D721Med (cell line): Measurements from ENCODE around the gene NSMF.

ENCODE experiments used
- DNase-seq: peaks from one replicate; pipeline ENCODE4 v3.0.0; 2011; ENCODE audit warnings: low spot score; ENCODE audit not compliant: insufficient read length
- FAIRE-seq: peaks from 2 replicates; lab custom pipeline; 2011; peaks lifted over from hg19 to GRCh38; lab: Jason Lieb, UNC
- TF ChIP-seq, protein P1 (sequence below): IDR thresholded peaks from 2 replicates; pipeline ENCODE4 v1.5.1; 2012; ENCODE audit warnings: mild to moderate bottlenecking, control low read depth; ENCODE audit not compliant: insufficient read depth; ENCODE audit errors: missing control alignments

The NSMF gene

DNA sequence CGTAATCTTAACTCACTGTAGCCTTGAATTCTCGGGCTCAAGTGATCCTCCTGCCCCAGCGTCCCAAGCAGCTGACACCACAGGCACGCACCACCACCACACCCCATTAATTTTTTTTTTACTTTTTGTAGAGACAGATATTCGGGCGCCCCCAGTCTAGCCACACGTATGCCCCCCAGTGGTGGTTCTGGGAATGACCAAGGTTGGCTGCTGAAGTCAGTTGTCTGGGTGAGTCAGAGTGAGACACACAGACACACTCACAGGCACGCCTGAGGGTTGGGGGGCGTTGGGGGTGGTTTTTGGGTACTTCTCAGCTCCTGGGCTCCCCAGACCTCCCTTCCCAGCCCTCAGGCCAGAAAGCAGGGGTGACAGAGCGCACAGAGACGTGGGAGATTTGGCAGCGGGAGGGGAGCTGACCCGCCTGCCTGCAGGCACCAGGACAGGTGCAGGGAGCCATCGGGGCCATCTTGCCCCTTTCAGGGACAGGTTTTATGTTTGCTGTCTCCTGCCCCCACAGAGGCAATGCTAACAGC is 13.8 kb downstream of the NSMF start:
- TF ChIP-seq, protein P1, sequence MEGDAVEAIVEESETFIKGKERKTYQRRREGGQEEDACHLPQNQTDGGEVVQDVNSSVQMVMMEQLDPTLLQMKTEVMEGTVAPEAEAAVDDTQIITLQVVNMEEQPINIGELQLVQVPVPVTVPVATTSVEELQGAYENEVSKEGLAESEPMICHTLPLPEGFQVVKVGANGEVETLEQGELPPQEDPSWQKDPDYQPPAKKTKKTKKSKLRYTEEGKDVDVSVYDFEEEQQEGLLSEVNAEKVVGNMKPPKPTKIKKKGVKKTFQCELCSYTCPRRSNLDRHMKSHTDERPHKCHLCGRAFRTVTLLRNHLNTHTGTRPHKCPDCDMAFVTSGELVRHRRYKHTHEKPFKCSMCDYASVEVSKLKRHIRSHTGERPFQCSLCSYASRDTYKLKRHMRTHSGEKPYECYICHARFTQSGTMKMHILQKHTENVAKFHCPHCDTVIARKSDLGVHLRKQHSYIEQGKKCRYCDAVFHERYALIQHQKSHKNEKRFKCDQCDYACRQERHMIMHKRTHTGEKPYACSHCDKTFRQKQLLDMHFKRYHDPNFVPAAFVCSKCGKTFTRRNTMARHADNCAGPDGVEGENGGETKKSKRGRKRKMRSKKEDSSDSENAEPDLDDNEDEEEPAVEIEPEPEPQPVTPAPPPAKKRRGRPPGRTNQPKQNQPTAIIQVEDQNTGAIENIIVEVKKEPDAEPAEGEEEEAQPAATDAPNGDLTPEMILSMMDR, result peak; percentile 72
- DNase-seq (peak; percentile 68), FAIRE-seq (no peak)

DNA sequence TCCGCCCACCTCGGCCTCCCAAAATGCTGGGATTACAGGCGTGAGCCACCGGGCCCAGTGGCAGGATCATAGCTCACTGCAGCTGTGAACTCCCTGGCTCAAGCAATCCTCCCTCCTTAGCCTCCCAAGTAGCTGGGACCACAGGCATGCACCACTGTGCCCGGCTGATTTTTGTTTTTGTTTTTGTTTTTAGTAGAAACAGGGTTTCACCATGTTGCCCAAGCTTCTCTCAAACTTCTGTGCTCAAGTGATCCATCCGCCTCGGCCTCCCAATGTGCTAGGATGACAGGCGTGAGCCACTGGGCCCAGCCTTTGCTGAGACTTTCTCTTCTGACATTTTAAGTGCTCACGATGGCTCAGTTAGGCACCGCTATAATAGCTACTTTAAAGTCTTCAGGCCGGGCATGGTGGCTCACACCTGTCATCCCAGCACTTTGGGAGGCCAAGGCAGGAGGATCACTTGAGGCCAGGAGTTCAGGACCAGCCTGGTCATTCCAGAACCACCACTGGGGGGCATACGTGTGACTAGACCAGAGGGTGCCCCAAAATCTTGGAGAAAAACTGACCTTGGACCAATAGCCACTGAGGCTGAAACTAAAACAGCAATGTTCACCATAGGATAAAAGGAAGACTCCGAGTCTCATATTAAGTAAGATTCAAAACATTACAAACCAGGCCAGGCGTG is 14.9 kb downstream of the NSMF start:
- TF ChIP-seq, protein P1, result no peak
- DNase-seq (no peak), FAIRE-seq (no peak)

DNA sequence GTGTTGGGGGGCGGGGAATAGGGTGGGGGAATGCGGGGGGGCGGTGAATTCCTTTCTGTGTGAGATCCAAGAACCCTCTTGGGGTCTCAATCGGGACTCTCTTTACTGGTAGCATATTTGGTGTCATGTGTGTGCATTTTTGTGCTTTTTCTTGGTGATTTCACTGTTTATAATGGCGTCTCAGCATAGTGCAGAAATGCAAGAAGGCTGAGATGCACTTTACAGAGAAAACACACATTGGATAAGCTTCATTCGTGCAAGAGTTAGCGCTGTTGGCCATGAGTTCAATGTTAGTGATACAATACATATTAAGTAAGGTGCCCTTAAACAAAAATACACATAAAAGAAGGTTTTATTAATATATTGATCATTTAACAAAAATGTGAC is 17.2 kb downstream of the NSMF start:
- DNase-seq (no peak), FAIRE-seq (no peak)
- TF ChIP-seq, protein P1, result no peak

DNA sequence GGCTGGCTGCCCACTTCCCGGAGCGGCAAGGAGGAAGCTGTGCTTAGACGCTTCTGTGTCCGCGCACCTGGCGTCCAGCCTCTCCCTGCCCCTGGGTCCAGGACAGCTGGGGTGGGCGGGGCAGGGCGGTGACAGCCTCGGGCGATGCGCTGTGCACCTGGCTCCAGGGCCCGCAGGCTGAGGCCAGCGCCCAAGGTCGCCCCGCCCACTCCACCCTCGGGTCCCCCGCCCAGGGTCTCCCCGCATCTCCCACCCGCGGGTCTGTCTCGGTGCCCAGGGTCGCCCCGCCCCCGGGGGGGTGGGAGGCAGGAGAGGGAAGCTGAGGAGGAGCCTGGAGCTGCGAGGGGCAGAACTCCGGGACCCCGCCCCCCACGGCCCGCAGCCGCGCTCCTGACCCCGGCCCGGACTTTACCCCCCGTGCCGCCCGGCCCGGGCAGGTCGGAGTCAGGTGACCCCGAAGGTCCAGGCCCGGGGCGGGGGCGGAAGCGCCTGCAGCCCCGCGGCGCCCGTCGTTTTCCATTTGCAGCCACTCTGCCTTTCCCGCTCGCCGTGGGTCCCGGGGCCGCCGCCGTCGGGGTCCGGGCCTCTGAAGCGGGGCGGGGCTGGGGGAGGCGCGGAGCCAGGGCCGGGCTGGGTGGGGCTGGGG is 17.7 kb downstream of the NSMF start, which contains the start of gene ENTPD8:
Gene ENTPD8, minus strand, starts transcription at position 69 of the 646 bp plus-strand sequence. CDS start 3,072 bp downstream, outside the sequence.
- no peak for FAIRE-seq
- DNase-seq, result peak; percentile 81
- TF ChIP-seq, protein P1, result no peak

DNA sequence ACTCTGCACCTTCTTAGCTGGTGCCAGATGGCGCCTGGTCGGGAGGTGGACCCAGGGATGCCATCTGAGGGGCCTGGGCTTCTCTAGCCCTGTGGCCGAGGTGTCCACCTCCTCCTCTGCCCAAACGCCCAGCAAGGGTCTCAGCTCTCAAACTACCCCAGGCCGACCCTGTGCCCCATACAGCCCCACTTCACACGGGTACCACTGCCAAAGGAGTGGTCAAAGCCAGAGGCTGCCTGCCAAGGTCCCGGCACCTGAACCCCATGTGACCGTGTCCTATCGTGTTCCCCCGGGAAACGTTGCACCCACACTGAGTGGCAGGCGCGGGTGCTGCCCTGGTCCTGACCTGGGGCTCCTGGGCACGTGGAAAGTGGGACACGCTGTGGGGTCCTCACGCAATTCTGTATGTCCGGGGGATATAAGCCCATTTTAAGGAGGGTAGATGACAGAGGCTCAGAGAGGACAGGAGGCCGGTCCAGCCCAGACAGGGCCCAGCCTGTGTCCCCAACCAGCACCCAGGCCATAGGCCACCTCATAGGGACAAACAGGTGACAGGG is 19.9 kb downstream of the NSMF start:
- TF ChIP-seq, protein P1, result no peak
- DNase-seq (peak; percentile 90), FAIRE-seq (no peak)

DNA sequence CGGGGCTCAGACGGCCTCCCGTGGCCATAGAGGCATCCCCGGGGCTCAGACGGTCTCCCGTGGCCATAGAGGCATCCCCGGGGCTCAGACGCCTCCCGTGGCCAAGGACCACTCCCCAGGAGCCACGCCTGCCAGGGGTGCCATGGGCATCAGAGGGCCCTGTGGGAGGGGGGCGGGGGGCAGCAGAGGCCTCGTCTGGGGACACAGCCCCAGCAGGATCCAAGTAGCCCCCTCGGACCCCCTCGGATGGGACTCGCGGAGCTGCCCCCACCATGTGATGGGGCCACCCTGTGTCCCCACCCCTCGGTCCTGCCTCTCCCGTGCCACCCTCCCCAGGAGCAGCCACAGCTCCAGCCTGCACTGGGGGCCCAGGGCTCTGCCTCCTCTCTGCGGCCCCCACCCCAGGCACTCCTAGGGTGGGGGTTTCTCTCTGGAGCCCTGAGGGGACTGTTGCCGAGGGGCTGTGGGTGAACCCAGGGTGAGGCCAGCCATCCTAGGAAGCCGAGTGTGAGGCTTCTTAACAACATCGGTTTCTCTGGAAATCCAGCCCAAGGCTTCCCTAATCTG is 20.5 kb downstream of the NSMF start:
- DNase-seq, result no peak
- TF ChIP-seq, protein P1, result no peak
- FAIRE-seq, result no peak
